NCI-H2227 (cell line): ENCODE data around the gene IPMK.
"Not testable (repeated sequence)": the region's sequence is repeated elsewhere in the genome, so short reads cannot be mapped to it uniquely, and the experiment has no call there.

ENCODE experiments used
- DNase-seq: peaks from one replicate; lab custom pipeline; 2025; ENCODE audit not compliant: unreplicated experiment; lab: John Stamatoyannopoulos, UW

Gene IPMK

GRCh38 chr10:58157076-58157766, 110.5 kb downstream of the IPMK start:
- DNase-seq, result no peak

GRCh38 chr10:58155941-58156340, 111.8 kb downstream of the IPMK start:
- DNase-seq, result not testable (repeated sequence)

GRCh38 chr10:58153751-58154150, 113.9 kb downstream of the IPMK start:
- no peak for DNase-seq

GRCh38 chr10:58152673-58153263, 114.9 kb downstream of the IPMK start:
- peak; percentile 42 for DNase-seq

- DNase-seq, result no peak
Measured at GRCh38 chr10:58150290-58150689, 117.4 kb downstream of the IPMK start.

GRCh38 chr10:58143944-58144343, 123.8 kb downstream of the IPMK start:
- no peak for DNase-seq
